Ishikawa (cell line): ENCODE measurements around the gene GBF1.

ENCODE experiments used
- CEBPB ChIP-seq: IDR thresholded peaks from 2 replicates; pipeline ENCODE4 v1.6.1; 2012
- CREB1 ChIP-seq: IDR thresholded peaks from 2 replicates; pipeline ENCODE4 v1.6.1; 2012; ENCODE audit warnings: low read depth
- EGR1 ChIP-seq: IDR thresholded peaks from 2 replicates; pipeline ENCODE4 v1.6.1; 2012
- EP300 ChIP-seq: IDR thresholded peaks from 2 replicates; pipeline ENCODE4 v1.6.1; 2012; ENCODE audit warnings: borderline replicate concordance
- NFIC ChIP-seq: IDR thresholded peaks from 2 replicates; pipeline ENCODE4 v1.6.1; 2012
- TAF1 ChIP-seq: IDR thresholded peaks from 2 replicates; pipeline ENCODE4 v1.6.1; 2012; ENCODE audit warnings: low read depth, mild to moderate bottlenecking
- TEAD4 ChIP-seq: IDR thresholded peaks from 2 replicates; pipeline ENCODE4 v1.6.1; 2012
- ZBTB7A ChIP-seq: IDR thresholded peaks from 2 replicates; pipeline ENCODE4 v1.6.1; 2012; ENCODE audit warnings: low read depth
- TF ChIP-seq, protein P1 (sequence below): IDR thresholded peaks from 2 replicates; pipeline ENCODE4 v1.6.1; 2012
- TF ChIP-seq, protein P2 (sequence below): IDR thresholded peaks from 2 replicates; pipeline ENCODE4 v1.6.1; 2012; ENCODE audit warnings: low read depth, mild to moderate bottlenecking

DNA sequence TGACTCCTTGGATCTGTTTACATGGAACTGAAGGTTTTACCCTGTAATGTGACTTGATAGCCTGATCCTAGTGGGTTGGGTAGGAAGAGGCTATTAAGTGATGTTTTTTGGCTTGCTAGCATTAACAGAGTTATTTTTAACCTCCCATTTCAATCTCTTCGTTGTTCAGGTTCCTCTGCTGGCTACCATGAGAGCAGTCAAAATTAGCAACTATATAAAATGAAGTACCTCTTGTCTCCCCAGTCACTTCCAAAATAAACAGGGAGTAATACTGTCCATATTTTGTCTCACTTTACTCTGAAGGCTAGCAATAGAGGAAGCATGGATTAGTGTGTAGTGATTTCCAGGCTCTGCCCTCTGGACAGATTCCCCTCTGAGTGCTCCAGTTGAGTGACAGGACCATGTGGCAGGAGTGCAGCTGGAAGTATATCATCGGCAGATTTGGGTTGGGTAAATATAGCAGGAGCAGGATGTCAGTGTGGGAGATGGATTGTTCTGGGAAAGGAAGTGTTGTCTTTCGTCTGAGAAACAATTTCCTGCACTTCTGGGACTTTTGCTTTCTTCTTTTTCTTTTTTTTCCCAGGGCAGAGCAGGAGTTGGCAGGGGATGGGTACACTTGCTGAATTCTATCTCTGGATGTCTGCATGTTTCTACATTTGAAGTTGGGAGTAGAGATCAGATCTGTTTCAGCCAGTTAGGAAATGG is 35.2 kb downstream of the GBF1 start:
- TF ChIP-seq ZBTB7A (no peak), CREB1 (no peak), EGR1 (no peak), TAF1 (no peak), CEBPB (no peak), TEAD4 (no peak), EP300 (no peak), NFIC (no peak)
- TF ChIP-seq, protein P1, sequence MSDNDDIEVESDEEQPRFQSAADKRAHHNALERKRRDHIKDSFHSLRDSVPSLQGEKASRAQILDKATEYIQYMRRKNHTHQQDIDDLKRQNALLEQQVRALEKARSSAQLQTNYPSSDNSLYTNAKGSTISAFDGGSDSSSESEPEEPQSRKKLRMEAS: no peak
- TF ChIP-seq, protein P2, sequence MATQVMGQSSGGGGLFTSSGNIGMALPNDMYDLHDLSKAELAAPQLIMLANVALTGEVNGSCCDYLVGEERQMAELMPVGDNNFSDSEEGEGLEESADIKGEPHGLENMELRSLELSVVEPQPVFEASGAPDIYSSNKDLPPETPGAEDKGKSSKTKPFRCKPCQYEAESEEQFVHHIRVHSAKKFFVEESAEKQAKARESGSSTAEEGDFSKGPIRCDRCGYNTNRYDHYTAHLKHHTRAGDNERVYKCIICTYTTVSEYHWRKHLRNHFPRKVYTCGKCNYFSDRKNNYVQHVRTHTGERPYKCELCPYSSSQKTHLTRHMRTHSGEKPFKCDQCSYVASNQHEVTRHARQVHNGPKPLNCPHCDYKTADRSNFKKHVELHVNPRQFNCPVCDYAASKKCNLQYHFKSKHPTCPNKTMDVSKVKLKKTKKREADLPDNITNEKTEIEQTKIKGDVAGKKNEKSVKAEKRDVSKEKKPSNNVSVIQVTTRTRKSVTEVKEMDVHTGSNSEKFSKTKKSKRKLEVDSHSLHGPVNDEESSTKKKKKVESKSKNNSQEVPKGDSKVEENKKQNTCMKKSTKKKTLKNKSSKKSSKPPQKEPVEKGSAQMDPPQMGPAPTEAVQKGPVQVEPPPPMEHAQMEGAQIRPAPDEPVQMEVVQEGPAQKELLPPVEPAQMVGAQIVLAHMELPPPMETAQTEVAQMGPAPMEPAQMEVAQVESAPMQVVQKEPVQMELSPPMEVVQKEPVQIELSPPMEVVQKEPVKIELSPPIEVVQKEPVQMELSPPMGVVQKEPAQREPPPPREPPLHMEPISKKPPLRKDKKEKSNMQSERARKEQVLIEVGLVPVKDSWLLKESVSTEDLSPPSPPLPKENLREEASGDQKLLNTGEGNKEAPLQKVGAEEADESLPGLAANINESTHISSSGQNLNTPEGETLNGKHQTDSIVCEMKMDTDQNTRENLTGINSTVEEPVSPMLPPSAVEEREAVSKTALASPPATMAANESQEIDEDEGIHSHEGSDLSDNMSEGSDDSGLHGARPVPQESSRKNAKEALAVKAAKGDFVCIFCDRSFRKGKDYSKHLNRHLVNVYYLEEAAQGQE: no peak
